NCI-H69 (cell line): ENCODE results near the gene ADAMTS12.
"Not testable (repeated sequence)": the region's sequence is repeated elsewhere in the genome, so short reads cannot be mapped to it uniquely, and the experiment has no call there.

Source experiments
- DNase-seq: peaks from one replicate; lab custom pipeline; 2025; lab: John Stamatoyannopoulos, UW

Gene ADAMTS12

GRCh38 chr5:33524476-33524875 lies 367.3 kb downstream of the ADAMTS12 start:
- no peak for DNase-seq

DNA sequence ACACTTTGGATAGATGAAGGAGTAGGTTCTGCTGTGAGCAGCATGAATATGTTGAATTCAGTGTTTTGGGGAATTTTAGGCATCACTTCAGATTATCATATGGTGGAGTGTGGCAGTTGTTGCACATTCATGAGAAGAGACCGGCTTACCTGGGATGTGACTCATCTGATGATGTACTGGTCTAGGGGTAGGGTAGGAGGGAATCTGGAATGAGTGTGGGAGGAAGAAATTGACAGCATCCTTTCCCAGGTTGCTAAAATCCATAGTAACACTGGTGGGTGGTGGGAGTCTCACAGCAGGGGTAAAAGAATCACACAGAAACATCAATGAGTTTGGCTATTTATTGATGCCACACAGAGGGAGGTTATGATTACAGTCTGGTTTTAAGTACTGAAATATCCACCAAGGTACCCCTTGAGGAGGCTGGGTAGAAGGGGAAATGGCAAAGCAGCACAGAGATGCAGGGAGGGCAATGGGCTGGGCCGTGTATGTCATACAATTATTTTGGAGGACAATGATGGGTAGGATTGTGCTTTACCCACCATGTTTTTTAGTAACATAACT lies 368.5 kb downstream of the ADAMTS12 start:
- no peak for DNase-seq

DNA sequence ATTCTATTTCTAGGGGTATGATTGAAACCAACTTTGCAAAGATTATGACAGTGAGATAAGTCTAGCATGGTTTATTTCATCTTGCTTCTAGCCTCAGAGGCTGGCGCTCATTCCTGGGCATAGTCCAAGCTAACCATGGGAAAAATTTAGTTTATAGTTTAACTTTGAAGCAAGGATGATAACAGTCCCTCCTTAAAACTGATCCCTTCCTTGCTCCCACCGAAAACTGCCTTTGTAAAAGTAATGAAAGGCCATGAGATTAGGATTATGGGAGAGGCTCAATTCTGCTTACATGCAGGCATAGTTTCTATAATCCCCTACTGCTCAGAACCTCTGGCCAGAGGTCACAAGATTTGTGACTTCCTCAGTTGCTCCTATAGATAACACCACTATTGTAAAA lies 375.4 kb downstream of the ADAMTS12 start:
- DNase-seq = no peak

DNA sequence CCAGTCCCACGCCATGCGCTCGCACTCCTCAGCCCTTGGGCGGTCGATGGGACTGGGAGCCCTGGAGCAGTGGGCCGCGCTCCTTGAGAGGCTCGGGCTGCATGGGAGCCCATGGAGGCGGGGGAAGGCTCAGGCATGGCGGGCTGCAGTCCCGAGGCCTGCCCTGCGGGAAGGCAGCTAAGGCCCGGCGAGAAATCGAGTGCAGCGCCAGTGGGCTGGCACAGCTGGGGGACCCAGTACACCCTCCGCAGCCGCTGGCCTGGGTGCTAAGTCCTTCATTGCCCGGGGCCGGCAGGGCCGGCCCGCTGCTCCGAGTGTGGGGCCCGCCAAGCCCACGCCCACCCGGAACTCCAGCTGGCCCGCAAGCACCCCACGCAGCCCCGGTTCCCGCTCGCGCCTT lies 376.4 kb downstream of the ADAMTS12 start:
- DNase-seq = not testable (repeated sequence)

- DNase-seq = peak; percentile 12
Measured at GRCh38 chr5:33513462-33514185, 378.2 kb downstream of the ADAMTS12 start.

DNA sequence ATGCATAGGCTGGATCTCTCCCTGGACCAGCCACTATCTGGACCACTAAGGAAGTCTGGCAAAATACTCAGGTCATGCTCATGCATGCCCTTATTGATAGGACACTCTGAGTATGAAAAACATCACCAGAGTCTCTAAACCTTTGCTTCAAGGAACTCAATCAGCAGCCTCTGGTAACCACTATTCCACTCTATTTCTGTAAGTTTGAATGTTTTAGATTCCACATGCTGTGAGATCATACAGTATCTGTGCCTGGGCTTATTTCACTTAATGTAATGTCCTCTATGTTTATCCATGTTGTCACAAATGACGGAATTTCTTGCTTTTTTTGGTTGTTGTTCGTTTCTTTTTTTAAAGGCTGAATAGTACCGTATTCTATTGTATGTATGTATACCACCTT lies 382.8 kb downstream of the ADAMTS12 start:
- no peak for DNase-seq

GRCh38 chr5:33507426-33507825 lies 384.4 kb downstream of the ADAMTS12 start:
- DNase-seq = no peak

- no peak for DNase-seq
Measured at GRCh38 chr5:33504570-33504969, 387.2 kb downstream of the ADAMTS12 start.

- DNase-seq = no peak
Measured at GRCh38 chr5:33501899-33502298, 389.9 kb downstream of the ADAMTS12 start.

DNA sequence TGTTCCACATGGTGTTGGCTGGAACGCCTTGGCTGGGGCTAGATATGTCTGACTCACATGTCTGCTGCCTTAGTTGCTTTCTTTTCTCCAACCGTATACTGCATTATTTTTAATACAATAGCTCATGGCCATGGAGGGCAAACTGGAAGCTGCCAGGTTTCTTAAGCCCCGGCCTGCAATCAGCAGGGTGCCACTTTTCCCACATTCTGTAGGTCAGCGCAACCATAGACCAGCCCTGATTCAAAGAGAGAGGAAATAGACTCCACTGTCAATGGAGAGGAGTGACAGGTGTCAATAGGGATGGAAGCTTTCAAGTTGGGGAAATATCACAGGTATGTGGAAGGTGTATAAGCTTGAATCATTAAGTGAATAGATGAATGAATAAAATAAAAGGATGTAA lies 390.5 kb downstream of the ADAMTS12 start:
- DNase-seq = no peak

DNA sequence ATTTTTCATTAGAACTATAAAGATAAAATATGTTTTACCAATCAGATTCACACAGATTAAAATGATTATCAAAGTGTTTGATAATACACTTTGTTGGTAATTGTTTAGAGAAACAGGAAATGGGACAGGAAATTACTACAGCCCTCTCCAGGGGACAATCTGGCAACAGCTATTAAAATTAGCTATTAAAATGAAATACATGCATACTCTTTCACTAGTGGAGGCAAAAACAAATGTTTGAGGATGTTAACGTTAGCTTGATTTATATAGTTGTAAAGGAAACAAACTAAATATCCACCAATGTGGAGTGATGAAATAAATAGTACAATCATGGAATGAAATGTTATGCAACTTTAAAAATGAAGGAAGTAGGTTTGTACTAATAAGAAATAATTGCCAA lies 397.3 kb downstream of the ADAMTS12 start:
- no peak for DNase-seq

DNA sequence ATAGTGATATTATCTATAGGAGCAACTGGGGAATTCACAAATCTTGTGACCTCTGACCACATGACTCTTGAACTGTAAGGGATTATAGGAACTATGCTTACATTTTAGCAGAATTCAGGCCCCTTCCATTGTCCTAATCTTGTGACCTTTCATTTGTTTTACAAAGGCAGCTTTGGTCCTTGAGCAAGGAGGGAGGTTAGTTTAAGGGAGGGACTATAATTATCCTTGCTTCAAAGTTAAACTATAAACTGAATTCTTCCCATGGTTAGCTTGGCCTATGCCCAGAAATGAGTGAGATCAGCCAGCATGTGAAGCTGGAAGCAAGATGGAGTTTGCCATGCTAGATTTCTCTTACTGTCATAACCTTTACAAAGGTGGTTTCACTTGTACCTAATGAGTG lies 399.8 kb downstream of the ADAMTS12 start:
- DNase-seq = no peak

GRCh38 chr5:33490071-33490665 lies 401.6 kb downstream of the ADAMTS12 start:
- DNase-seq = no peak

DNA sequence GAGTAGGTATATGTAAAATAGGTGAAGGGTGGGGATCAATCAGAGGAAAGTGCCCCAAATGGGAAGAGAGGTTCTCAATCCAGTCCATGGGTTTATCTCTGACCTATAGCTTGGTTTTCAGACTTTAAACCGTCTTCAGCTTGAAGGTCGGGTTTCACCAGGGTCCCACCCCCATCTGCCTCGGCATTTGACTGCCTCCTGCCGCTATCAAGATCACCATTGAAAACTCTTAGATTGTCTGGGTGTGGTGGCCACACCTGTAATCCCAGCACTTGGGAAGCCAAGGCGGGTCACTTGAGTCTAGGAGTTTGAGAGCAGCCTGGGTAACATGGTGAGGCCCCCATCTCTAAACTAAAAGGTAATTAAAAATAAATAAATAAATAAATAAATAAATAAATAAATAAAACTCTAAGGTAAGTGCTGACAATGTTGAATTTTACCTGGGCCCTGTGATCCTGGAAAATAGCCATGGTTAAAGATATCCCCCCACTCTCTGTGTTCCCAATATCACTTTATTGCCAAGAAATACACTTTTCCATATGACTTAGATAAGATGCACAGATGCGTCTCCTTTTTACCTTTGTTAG lies 402.2 kb downstream of the ADAMTS12 start:
- DNase-seq = no peak

- DNase-seq = no peak
Measured at GRCh38 chr5:33488558-33489355, 403.0 kb downstream of the ADAMTS12 start.

- DNase-seq = no peak
Measured at GRCh38 chr5:33487236-33487635, 404.6 kb downstream of the ADAMTS12 start.

DNA sequence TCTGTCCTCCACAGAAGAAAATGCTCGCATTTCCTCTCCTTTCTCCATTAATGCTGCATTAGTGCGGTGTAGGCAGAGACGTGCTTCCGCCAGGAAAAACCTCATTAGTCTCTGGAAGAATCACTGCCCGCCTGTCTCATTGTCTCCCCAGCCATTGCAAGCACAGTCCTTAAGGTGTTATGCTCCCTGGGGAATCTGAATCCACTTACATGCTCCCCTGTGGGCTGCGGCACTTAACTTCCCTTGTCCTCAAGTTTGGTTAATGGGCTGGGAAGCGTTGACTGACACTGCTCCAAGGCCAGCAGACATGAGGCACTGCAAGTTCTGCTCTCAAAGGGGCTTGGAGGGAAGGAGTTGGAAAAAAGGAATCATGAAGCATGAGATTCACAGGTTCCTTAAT lies 409.5 kb downstream of the ADAMTS12 start:
- peak; percentile 59 for DNase-seq

- DNase-seq = no peak
Measured at GRCh38 chr5:33480876-33481275, 410.9 kb downstream of the ADAMTS12 start.

- no peak for DNase-seq
Measured at GRCh38 chr5:33479311-33479710, 412.5 kb downstream of the ADAMTS12 start.

DNA sequence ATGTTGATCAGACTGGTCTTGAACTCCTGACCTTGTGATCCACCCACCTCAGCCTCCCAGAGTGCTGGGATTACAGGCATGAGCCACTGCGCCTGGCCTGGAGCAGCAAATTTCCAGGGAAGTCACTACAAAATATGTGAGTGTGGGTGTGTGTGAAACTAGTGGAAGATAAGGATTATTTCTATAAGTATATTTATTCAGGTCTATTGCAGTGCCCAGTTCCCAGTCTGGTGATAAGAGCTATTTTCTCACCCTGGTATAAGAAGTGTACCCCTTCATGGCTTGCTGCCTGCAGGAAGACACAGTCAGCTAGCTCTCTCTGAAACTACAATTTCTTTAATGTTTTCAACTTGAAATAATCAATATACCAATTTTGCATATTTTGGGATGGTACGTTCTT lies 414.0 kb downstream of the ADAMTS12 start:
- DNase-seq = no peak

DNA sequence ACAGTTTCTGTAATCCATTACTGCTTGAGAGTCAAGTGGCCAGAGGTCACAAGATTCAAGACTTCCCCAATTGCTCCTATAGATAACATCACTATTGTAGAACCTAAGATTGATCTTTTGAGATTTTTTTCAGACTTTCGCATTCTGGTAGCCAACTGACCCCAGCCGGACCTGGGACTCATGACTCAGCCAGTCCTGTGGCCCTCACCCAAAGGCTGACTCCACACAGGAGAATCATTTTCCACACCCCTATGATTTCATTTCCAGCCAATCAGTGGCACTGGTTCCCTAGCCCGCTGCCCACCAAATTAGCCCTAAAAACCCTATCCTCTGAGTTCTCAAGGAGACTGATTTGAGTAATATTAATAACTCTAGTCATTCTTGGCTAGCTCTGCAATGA lies 414.8 kb downstream of the ADAMTS12 start:
- DNase-seq = no peak

DNA sequence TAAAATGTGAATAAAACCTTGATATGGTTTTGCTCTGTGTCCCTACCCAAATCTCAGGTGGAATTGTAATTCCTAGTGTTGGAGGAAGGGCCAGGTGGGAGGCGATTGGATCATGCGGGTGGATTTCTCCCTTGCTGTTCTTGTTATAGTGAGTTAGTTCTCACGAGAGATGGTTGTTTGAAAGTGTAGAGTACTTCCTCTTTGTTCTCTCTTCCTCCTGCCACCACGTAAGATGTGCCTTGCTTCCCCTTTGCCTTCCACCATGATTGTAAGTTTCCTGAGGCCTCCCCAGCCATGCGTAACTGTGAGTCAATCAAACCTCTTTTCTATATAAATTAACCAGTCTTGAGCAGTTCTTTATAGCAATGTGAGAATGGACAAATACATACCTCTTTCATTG lies 416.1 kb downstream of the ADAMTS12 start:
- DNase-seq = no peak
